GM06990 (cell line): Measurements from ENCODE around the gene PTPRE.

Experiments used
- DNase-seq: peaks from one replicate; pipeline ENCODE4 v3.0.0-alpha.2; 2011; ENCODE audit not compliant: insufficient read length; ENCODE audit errors: extremely low read depth
- H3K27me3 ChIP-seq: replicated peaks from 2 replicates; pipeline ENCODE4 v1.6.0; 2011; ENCODE audit warnings: low read length; ENCODE audit not compliant: control insufficient read depth, insufficient read depth
- H3K36me3 ChIP-seq: 2 replicates; pipeline ENCODE4 v1.5.1; 2011; ENCODE audit warnings: low read length; ENCODE audit not compliant: control insufficient read depth, insufficient read depth
- H3K4me3 ChIP-seq: replicated peaks from 2 replicates; pipeline ENCODE4 v1.5.1; 2011; ENCODE audit warnings: low read depth, mild to moderate bottlenecking, control low read depth, low read length
- TF ChIP-seq, protein P1 (sequence below): IDR thresholded peaks from 2 replicates; pipeline ENCODE4 v1.5.1; 2011; ENCODE audit warnings: low read length, control low read depth, mild to moderate bottlenecking, inconsistent platforms; ENCODE audit not compliant: insufficient read depth, poor library complexity, severe bottlenecking

PTPRE gene

GRCh38 chr10:127905001-127905847 lies 1.7 kb upstream of the PTPRE start:
- H3K27me3 ChIP-seq: peaks cover 2% of the 10 kb centered on the region
- H3K4me3 ChIP-seq: no peak overlapping the region
- TF ChIP-seq, protein P1, sequence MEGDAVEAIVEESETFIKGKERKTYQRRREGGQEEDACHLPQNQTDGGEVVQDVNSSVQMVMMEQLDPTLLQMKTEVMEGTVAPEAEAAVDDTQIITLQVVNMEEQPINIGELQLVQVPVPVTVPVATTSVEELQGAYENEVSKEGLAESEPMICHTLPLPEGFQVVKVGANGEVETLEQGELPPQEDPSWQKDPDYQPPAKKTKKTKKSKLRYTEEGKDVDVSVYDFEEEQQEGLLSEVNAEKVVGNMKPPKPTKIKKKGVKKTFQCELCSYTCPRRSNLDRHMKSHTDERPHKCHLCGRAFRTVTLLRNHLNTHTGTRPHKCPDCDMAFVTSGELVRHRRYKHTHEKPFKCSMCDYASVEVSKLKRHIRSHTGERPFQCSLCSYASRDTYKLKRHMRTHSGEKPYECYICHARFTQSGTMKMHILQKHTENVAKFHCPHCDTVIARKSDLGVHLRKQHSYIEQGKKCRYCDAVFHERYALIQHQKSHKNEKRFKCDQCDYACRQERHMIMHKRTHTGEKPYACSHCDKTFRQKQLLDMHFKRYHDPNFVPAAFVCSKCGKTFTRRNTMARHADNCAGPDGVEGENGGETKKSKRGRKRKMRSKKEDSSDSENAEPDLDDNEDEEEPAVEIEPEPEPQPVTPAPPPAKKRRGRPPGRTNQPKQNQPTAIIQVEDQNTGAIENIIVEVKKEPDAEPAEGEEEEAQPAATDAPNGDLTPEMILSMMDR: no peak
- H3K36me3 ChIP-seq: no peaks in the 10 kb centered on the region
- DNase-seq: no peak

DNA sequence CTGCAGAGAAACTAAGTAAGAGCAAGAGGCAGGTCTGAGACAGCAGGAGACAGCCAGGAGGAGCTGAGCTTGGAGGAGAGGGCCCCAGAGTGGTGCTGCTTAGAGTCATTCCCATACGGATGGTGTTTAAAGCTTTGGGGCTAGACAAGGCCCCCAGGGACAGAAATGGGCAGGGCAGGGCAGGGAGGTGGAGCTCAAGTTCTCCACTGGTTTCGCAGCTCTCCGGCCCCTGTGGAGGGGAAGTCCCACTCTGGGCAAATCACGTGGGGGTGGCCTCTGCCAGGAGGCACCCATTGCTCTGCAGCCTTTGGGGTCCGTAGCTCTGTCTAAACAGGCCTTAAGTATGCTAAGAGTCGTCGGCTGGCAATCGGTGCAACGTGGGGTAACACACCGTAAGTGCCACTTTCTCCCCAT lies 1.0 kb upstream of the PTPRE start:
- TF ChIP-seq, protein P1: no peak
- peaks cover 2% of the 10 kb centered on the region for H3K27me3 ChIP-seq
- H3K36me3 ChIP-seq: no peaks in the 10 kb centered on the region
- no peak for DNase-seq
- H3K4me3 ChIP-seq: no peak overlapping the region

GRCh38 chr10:127907411-127908105 lies 655 bp downstream of the PTPRE start:
- no peak for DNase-seq
- Histone ChIP-seq H3K36me3 (no peaks in the 10 kb centered on the region), H3K4me3 (no peak overlapping the region), H3K27me3 (peaks cover 2% of the 10 kb centered on the region)
- TF ChIP-seq, protein P1: no peak

DNA sequence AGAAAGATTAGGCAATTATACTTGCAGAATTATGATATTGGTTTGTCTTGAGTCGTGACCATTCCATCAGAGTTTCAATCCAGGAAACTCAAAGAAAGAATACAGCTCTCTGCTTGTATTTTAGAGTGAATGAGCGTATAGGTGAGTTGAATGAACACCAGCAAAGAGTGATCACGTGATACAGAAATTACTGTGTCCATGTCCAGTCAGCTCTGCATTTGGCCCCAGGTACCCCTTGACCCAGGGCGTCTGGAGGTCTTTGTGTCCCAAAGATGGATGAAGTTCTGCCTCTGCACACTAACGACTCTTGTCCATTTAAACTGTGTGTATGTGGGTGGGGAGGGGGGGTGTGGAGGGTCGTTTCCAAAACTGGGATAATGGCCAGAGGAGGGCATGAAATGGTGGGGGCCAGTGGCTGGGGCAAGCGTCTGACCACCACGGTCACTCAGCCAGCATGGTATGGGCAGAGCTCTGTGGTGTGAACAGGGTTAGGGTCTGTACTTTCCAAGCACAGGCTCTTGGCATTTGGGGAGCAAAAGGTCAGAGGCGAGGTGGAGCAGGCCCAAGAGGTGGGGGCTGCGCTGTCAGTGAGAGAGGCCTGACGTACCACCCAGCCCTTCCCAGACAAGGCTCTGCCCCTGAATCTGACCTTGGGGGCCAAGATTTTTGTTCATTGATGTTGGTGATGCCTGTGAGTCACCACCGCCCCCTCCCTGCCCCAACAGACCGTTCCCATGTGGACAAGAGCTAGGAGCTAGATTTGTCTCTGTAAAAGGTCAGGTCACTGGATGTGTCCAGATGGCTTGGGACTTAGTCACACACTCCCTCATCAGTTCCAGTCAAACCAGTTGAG lies 1.4 kb downstream of the PTPRE start:
- Histone ChIP-seq H3K4me3 (no peak overlapping the region), H3K27me3 (peaks cover 2% of the 10 kb centered on the region), H3K36me3 (no peaks in the 10 kb centered on the region)
- DNase-seq: no peak
- TF ChIP-seq, protein P1: no peak

- Histone ChIP-seq H3K4me3 (no peak overlapping the region), H3K27me3 (peaks cover 2% of the 10 kb centered on the region), H3K36me3 (no peaks in the 10 kb centered on the region)
- no peak for DNase-seq
- TF ChIP-seq, protein P1: no peak
These were observed 2.0 kb downstream of the PTPRE start for GRCh38 chr10:127908959-127909267.
